Colon (tissue), 2 donors: Measurements from ENCODE around the gene CD52.
"Not testable (repeated sequence)": the region's sequence is repeated elsewhere in the genome, so short reads cannot be mapped to it uniquely, and the experiment has no call there.

Experiments
- FAIRE-seq: peaks from 2 replicates; lab custom pipeline; 2012; peaks lifted over from hg19 to GRCh38; lab: Jason Lieb, UNC
- donor health status: control.
- donor health status: control.

CD52 gene

GRCh38 chr1:26302733-26303405 is 14.9 kb upstream of the CD52 start:
- FAIRE-seq, result no peak

- FAIRE-seq, result no peak
Measured at GRCh38 chr1:26305667-26306289, 12.0 kb upstream of the CD52 start.

GRCh38 chr1:26306290-26307229 is 11.2 kb upstream of the CD52 start, which contains the start of gene UBXN11:
UBXN11 (minus strand) TSS chr1:26306636; CDS start chr1:26302883, 3,753 bp downstream.
- no peak for FAIRE-seq

GRCh38 chr1:26307363-26307781 is 10.4 kb upstream of the CD52 start:
- FAIRE-seq, result no peak

GRCh38 chr1:26307966-26308899 is 9.5 kb upstream of the CD52 start:
- not testable (repeated sequence) for FAIRE-seq

- no peak for FAIRE-seq
Measured at GRCh38 chr1:26314501-26314900, 3.3 kb upstream of the CD52 start.

- no peak for FAIRE-seq
Measured at GRCh38 chr1:26315874-26316850, 1.6 kb upstream of the CD52 start.

- FAIRE-seq, result no peak
Measured at GRCh38 chr1:26317146-26317545, 612 bp upstream of the CD52 start.

- no peak for FAIRE-seq
Measured at GRCh38 chr1:26318338-26319064, 743 bp downstream of the CD52 start.

GRCh38 chr1:26320896-26321295 is 3.1 kb downstream of the CD52 start:
- no peak for FAIRE-seq

- no peak for FAIRE-seq
Measured at GRCh38 chr1:26321315-26322041, 3.7 kb downstream of the CD52 start.

- no peak for FAIRE-seq
Measured at GRCh38 chr1:26322042-26322331, 4.2 kb downstream of the CD52 start.

GRCh38 chr1:26323382-26323781 is 5.6 kb downstream of the CD52 start:
- FAIRE-seq, result no peak

- no peak for FAIRE-seq
Measured at GRCh38 chr1:26324550-26324949, 6.8 kb downstream of the CD52 start.

GRCh38 chr1:26327956-26328362 is 10.2 kb downstream of the CD52 start:
- FAIRE-seq, result no peak

- FAIRE-seq, result no peak
Measured at GRCh38 chr1:26328597-26328996, 10.8 kb downstream of the CD52 start.

GRCh38 chr1:26329380-26329779 is 11.6 kb downstream of the CD52 start:
- FAIRE-seq, result not testable (repeated sequence)

GRCh38 chr1:26330276-26330675 is 12.5 kb downstream of the CD52 start:
- no peak for FAIRE-seq

- not testable (repeated sequence) for FAIRE-seq
Measured at GRCh38 chr1:26333312-26333711, 15.6 kb downstream of the CD52 start.
